ENCODE results near the gene PHACTR3.

- no peak for TF ChIP-seq CREB1 (CRISPR knock-in tag; IDR thresholded peaks at IDR 0.05; ENCODE audit: low read depth)
- no peak for TF ChIP-seq EZH2 (IDR thresholded peaks at IDR 0.05; ENCODE audit: low read depth, unreplicated experiment)
- TF ChIP-seq CTCF (conservative IDR thresholded peaks at IDR 0.05; ENCODE audit: low read depth in 2 of 2), result no peak
- no peak for TF ChIP-seq REST (IDR thresholded peaks at IDR 0.05; ENCODE audit: unreplicated experiment)
- no peak for TF ChIP-seq JUNB (IDR thresholded peaks at IDR 0.05; ENCODE audit: unreplicated experiment)
- TF ChIP-seq ZNF462 (CRISPR knock-in tag; IDR thresholded peaks at IDR 0.05), result no peak
- TF ChIP-seq EZH2phosphoT487 (IDR thresholded peaks at IDR 0.05; ENCODE audit: unreplicated experiment), result no peak
- TF ChIP-seq POLR2AphosphoS5 (IDR thresholded peaks at IDR 0.05; ENCODE audit: low read depth), result no peak
- no peak for TF ChIP-seq NANOG (IDR thresholded peaks at IDR 0.05; ENCODE audit: borderline replicate concordance)
Measured at GRCh38 chr20:59583428-59584277, 20.7 kb upstream of the PHACTR3 start.
